GM13977 (cell line): ENCODE results near the gene COL9A2.
"Not testable (repeated sequence)": the region's sequence is repeated elsewhere in the genome, so short reads cannot be mapped to it uniquely, and the experiment has no call there.

Experiments
- DNase-seq: peaks from one replicate; pipeline ENCODE4 v3.0.0; 2012; ENCODE audit warnings: low spot score
- in situ Hi-C: fragments of 300-500 bp; cut with MboI; formaldehyde crosslinking; loops from one replicate; pipeline ENCODE4 v1.12.0; 2022; ENCODE audit warnings: low sequenced_read_pairs, low pct_unique_long_range_greater_than_20kb, mixed read lengths, inconsistent platforms; ENCODE audit not compliant: unreplicated experiment
- TF ChIP-seq, protein P1 (sequence below): IDR thresholded peaks from 2 replicates; pipeline ENCODE4 v1.5.1; 2012; ENCODE audit warnings: mild to moderate bottlenecking, control low read depth; ENCODE audit not compliant: insufficient read depth; ENCODE audit errors: extremely low read depth, missing control alignments

COL9A2 gene

DNA sequence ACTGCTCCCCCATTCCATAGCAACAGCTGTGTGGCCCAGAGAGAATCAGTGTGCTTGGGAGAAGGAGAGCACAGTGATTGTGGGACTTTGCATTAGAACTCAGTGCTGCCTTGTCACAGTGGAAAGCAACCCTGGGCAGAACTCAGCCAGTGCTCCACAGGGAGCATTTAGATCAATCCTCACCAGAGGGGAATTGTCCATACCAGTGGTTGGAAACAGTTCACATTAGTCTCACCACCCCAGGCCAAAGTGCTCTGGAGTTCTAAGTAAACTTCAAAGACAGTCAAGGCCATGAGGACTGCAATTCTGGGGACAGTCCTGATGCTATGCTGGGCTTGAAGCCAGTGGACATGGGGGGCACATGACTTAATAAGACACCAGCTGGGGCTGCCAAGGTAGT lies 43.5 kb upstream of the COL9A2 start:
- TF ChIP-seq, protein P1, sequence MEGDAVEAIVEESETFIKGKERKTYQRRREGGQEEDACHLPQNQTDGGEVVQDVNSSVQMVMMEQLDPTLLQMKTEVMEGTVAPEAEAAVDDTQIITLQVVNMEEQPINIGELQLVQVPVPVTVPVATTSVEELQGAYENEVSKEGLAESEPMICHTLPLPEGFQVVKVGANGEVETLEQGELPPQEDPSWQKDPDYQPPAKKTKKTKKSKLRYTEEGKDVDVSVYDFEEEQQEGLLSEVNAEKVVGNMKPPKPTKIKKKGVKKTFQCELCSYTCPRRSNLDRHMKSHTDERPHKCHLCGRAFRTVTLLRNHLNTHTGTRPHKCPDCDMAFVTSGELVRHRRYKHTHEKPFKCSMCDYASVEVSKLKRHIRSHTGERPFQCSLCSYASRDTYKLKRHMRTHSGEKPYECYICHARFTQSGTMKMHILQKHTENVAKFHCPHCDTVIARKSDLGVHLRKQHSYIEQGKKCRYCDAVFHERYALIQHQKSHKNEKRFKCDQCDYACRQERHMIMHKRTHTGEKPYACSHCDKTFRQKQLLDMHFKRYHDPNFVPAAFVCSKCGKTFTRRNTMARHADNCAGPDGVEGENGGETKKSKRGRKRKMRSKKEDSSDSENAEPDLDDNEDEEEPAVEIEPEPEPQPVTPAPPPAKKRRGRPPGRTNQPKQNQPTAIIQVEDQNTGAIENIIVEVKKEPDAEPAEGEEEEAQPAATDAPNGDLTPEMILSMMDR = no peak
- DNase-seq = no peak
- in situ Hi-C loops = no loop called here

DNA sequence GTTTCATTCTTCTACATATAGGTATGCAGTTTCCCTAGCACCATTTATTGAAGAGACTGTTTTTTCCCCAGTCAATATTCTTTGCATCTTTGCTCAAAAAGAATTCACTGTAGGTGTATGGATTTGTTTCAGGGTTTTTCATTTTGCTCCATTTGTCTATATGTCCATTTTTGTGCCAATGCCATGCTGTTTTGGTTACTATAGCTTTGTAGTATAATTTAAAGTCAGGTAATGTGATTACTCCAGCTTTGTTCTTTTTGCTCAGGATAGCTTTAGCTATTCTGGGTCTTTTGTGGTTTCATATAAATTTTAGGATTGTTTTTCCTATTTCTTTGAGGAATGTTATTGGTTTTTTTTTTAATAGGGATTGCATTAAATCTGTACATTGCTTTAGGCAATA lies 40.5 kb upstream of the COL9A2 start:
- TF ChIP-seq, protein P1 = no peak
- in situ Hi-C loops = loop anchor here (10.0 kb wide), 1 partner anchor 47 kb away; no protein-coding TSS in a partner anchor
- DNase-seq = no peak

DNA sequence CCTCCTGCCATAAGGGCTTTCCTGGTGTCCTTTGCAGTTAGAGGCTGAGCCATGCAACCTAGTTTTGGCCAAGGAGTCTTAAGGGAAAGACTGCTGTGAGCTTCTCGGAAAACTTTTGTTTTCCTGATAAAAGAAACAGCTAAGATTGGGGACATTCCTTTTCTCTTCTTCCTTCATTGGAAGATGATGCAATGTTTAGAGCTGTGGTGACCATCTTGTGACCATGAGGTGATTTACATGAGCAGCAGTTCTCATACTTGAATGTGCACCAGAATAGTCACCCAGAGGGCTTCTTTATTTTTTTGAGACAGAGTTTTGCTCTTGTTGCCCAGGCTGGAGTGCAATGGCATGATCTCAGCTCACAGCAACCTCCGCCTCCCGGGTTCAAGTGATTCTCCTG lies 36.0 kb upstream of the COL9A2 start:
- TF ChIP-seq, protein P1 = no peak
- in situ Hi-C loops = loop anchor here (10.0 kb wide), 1 partner anchor 52 kb away; no protein-coding TSS in a partner anchor
- DNase-seq = no peak

DNA sequence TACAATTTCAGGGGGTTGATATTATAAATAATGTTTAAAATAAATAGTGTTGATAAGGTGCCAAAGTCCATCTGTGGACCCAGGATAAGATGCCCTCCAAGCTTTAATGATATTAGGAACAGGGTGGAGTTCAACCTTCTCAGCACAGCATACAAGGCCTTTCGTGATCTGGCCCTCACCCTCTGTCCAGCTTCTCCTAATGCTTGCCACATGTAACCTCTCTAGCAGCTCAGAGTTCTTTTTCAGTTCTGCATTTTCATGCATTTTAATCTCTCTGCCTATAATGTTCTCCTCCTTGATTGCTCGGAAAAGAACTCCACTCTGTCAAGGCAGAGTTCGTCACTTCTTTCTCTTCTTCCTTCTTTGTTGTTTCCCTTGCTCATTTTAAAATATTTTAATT lies 35.0 kb upstream of the COL9A2 start:
- in situ Hi-C loops = loop anchor here (10.0 kb wide), 1 partner anchor 53 kb away; no protein-coding TSS in a partner anchor
- DNase-seq = no peak
- TF ChIP-seq, protein P1 = no peak

DNA sequence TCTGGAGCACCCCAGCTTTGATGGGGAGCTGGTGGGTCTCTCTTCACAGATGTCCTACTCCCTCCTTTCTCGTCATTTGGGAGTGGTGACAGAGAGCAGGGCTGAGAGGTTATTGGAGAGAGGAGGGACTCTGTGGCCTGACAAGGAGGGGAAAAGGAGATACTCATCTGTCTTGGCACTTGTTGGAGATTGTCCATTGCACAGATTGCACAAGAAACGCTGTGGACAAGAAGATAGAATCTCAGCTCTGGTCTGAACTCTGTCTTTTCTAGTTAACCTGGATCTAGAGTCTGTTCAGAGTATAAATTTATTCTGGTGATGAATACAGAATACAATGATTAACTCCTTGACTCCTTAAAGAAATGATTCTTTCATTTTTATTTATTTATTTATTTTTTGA lies 34.0 kb upstream of the COL9A2 start:
- in situ Hi-C loops = loop anchor here (10.0 kb wide), 1 partner anchor 54 kb away; no protein-coding TSS in a partner anchor

DNA sequence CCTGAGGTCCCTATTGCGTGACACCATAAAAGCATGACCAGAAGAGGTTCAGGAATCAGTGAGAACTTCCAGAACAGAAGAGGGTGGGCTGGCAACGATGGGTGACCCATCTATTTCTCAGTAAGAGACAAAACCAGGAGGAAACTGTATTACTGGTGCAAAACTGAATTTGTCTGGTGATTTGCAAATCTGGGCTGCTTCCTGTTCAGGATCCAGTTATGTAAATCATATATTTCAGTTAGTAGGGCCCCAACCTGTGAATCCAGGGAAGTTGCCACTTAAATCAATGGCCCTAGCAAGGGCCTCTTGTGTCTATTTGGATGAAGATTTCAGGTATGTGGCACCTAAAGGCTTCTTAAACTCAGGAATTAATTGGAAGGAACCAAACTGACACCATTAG lies 33.3 kb upstream of the COL9A2 start:
- in situ Hi-C loops = loop anchor here (10.0 kb wide), 1 partner anchor 54 kb away; no protein-coding TSS in a partner anchor
- TF ChIP-seq, protein P1 = no peak
- DNase-seq = no peak

More for the DNA sequence above, 34.0 kb upstream of the COL9A2 start:
- TF ChIP-seq, protein P1 = no peak
- DNase-seq = no peak

DNA sequence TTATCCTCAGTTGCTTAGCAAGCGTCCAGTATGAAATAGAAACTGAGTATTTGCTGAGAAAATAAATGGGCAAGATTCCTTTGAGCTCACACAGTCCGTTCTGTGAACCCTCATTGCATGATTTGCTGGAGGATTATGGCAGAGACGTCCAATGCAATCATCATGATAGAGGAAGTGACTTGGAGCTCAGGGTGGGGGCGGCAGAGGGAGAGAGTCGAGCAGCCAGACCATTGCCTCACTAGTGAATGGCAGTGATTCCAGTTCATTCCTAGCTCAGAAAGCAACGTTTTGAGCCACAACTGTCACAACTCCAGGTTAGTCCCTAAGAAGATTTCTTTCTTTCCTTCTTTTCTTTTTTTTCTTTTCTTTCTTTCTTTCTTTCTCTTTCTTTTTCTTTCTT lies 27.5 kb upstream of the COL9A2 start:
- in situ Hi-C loops = no loop called here
- DNase-seq = peak; percentile 25
- TF ChIP-seq, protein P1 = peak; percentile 8

DNA sequence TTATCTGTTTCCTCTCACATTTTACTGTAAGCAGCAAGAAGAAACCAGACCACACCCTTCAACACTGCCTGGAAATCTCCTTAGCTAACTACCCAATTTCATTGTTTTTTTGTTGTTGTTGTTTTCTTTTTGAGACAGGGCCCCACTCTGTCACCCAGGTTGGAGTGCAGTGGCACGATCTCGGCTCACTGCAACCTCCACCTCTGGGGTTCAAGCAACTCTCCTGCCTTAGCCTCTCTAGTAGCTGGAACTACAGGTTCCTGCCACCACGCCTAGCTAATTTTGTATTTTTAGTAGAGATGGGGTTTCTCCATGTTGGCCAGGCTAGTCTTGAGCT lies 25.3 kb upstream of the COL9A2 start:
- DNase-seq, in situ Hi-C loops: not testable (repeated sequence)
